HG02884 (cell line): ENCODE data around the gene CYP3A4.
"Not testable (repeated sequence)": the region's sequence is repeated elsewhere in the genome, so short reads cannot be mapped to it uniquely, and the experiment has no call there.

ENCODE experiments used
- ATAC-seq: cut with Tn5 transposase; IDR thresholded peaks from one replicate; pipeline ENCODE4 v1.9.1; 2021; ENCODE audit warnings: mild to moderate bottlenecking, moderate library complexity; ENCODE audit not compliant: unreplicated experiment

CYP3A4 gene

GRCh38 chr7:99730238-99730810 is 53.7 kb downstream of the CYP3A4 start:
- no peak for ATAC-seq

- ATAC-seq = no peak
These were observed 54.3 kb downstream of the CYP3A4 start for GRCh38 chr7:99729486-99730237.

DNA sequence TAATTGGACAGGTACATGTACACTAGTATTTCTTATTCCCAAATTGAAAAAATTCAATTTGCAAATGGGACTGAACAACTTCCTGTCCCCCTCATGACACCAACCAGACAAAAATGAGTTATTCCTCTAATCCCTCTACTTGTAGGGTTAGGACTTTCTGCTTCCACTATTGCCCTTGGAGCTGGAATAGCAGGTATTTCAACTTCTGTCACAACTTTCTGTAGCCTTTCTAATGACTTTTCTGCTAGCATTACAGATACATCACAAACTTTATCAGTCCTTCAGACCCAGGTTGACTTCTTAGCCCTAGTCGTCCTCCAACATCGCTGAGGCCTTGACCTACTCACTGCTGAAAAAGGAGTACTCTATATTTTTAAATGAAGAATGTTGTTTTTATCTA is 55.4 kb downstream of the CYP3A4 start:
- ATAC-seq = no peak

DNA sequence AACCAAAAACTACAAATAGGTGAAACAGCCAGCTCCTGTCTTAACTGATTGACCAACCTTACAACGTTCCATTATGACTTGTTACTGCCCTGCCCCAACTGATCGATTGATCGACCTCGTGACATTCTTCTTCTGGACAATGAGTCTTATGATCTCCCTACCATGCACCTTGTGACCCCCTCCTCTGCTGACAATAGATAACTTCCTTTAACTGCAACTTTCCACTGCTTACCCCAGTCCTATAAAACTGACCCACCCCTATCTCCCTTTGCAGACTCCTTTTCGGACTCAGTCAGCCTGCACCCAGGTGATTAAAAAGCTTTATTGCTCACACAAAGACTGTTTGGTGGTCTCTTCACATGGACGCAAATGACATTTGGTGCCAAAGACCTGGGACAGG is 60.8 kb downstream of the CYP3A4 start:
- not testable (repeated sequence) for ATAC-seq

GRCh38 chr7:99720800-99721595 is 63.0 kb downstream of the CYP3A4 start:
- ATAC-seq = no peak

DNA sequence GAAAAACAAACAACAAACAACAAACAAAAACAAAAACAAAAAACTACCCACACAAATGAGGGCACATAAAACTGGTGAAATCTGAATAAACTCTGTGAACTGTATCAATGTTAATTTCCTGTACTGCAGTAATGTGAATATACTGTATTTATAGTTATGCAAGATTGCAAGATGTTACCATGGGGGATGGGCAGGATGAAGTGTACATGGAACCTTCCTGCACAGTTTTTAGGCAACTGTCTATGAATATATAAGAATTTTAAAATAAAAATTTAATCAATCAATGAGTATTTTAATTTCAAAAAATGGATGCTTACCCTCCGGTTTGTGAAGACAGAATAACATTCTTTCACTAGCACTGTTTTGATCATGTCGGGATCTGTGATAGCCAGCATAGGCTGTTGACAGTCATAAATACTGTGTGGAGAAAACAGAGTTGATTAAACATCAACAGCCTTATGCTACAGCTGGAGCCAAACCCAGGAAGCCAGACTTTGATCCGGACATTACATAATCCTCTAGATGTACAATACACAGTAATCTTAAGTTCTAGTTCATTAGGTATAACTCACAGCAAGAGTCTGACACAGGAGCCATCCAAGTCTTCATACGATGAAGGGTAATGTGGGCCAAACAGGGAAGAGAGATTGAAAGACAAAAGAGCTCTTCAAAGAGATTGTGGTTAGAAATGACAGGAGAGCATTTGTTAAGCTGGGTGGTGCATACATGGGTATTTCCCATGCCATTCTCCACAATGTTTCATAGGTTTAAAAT is 63.8 kb downstream of the CYP3A4 start:
- no peak for ATAC-seq

DNA sequence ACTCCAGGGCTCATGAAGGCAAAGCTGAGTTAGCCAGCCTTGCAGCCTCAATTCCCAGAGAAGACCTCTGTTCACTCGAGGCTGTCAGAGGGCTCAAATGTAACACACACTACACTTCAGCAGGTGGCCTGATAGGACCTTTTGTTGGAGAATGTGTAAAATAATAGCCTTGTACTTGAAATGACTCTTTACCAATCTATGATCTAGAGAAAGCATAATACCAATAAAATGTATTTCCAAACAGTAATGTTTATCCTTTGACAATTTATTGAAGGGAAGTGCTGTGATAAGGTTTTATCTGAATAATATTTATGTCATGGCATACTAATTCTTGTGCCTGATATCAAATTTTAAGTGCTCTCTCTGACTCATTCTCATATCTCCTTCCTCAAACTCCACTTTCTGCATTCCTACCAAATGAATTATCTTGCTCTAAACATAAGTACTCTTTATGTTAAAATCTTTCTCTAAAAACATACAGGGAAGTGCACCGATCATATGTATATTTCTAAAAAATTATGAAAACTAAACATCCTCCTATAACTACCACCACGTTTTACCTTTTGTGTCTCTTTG is 69.9 kb downstream of the CYP3A4 start:
- no peak for ATAC-seq

DNA sequence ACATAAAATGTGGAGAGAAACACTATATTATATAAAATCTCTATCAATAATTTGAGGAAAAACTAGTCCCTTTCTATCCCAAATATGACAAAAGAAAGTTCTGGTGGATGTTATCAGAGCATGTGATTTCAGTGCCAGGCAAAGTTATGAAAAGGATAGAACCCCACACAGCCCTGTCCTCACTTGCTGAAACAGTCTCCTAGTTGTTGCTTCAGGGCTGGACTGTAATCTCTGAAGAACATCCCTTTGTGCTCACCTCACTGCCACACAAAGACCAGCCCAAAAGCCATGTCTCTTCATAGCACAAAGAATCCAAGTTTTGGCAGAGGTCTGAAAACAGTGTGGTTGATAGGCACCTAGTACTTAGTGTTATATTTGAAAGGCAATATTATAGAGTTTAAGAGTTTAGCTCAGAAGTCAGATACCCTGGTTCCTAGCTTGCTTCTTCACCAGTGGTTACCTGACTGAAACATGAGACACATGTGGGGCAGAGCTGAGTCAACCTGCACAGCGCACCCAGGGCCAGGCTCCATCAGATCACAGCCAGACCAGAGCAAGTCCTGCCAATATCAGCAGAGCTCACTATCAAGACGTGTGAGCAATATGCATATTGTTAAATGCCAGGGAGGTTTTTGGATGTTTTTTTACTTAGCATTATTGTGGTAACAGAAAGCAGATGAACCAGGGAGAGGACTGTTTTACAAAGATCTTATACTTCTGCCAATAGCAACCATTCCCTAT is 74.0 kb downstream of the CYP3A4 start:
- no peak for ATAC-seq

DNA sequence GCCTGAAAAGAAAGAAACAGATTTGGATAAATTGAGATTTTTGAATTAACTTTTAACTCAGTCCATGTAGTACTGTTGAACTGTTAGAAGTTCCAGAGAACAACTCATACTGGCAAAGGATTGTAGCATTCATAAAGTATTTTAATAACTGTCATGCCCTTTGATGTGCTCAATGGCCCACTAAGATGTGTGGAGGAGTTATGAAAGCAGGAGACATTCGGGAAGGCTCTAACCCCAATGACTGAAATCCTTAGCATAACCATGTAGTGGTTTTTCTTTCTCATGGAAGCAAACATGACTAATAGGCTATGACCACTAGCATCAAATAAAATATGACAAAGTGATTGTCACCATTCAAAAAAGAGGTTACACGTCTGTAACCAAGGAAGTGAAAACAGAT is 74.7 kb downstream of the CYP3A4 start:
- no peak for ATAC-seq

DNA sequence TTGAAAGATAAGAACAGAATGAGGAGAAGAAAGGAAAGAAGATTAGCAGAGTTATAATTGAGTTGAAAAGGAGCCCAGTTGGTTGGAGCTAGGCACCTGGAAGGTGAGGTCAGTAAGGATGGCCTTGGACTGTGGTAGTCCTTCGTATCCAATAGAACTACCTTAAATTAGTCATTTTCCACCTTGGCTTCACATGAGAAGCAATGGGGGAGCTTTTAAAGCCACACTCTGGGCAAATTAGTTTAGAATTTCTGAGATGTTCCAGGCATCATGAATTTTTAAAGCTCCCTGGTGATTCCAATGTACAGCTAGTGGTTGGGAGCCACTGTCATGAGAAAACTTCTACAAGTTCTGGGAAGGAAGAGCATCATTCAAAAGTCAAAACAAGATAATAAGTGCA is 76.9 kb downstream of the CYP3A4 start:
- no peak for ATAC-seq
